Glomerular visceral epithelial cell (primary cell): ENCODE results near the gene PCYOX1L.
A peak's percentile ranks its signal among the peaks of the same experiment; 100 is the strongest.

ENCODE experiments used
- DNase-seq: peaks from one replicate; pipeline ENCODE4 v3.0.0-alpha.2; 2016; ENCODE audit errors: extremely low spot score

PCYOX1L gene

GRCh38 chr5:149337736-149338135 is 20.1 kb upstream of the PCYOX1L start:
- no peak for DNase-seq

GRCh38 chr5:149338364-149338763 is 19.5 kb upstream of the PCYOX1L start:
- no peak for DNase-seq

GRCh38 chr5:149340920-149341319 is 16.9 kb upstream of the PCYOX1L start:
- DNase-seq, result no peak

- DNase-seq, result peak; percentile 44
Measured at GRCh38 chr5:149341876-149342275, 16.0 kb upstream of the PCYOX1L start.

- no peak for DNase-seq
Measured at GRCh38 chr5:149344151-149344550, 13.7 kb upstream of the PCYOX1L start.

GRCh38 chr5:149345147-149345891 is 12.5 kb upstream of the PCYOX1L start, which contains the start of gene GRPEL2:
Gene GRPEL2 (plus strand): TSS chr5:149345499. CDS start chr5:149345540, 41 bp downstream.
- DNase-seq, result peak; percentile 98

- DNase-seq, result peak; percentile 23
Measured at GRCh38 chr5:149345892-149346222, 12.0 kb upstream of the PCYOX1L start.

GRCh38 chr5:149348518-149348917 is 9.3 kb upstream of the PCYOX1L start:
- no peak for DNase-seq

- no peak for DNase-seq
Measured at GRCh38 chr5:149349382-149349781, 8.5 kb upstream of the PCYOX1L start.

- DNase-seq, result no peak
Measured at GRCh38 chr5:149352169-149352568, 5.7 kb upstream of the PCYOX1L start.

GRCh38 chr5:149353911-149354310 is 3.9 kb upstream of the PCYOX1L start:
- no peak for DNase-seq

- no peak for DNase-seq
Measured at GRCh38 chr5:149355688-149356087, 2.2 kb upstream of the PCYOX1L start.

- no peak for DNase-seq
Measured at GRCh38 chr5:149356391-149356790, 1.5 kb upstream of the PCYOX1L start.

GRCh38 chr5:149358294-149358651 is 427 bp downstream of the PCYOX1L start:
- peak; percentile 30 for DNase-seq

- DNase-seq, result no peak
Measured at GRCh38 chr5:149358868-149359495, 1.1 kb downstream of the PCYOX1L start.

GRCh38 chr5:149360272-149360671 is 2.4 kb downstream of the PCYOX1L start:
- no peak for DNase-seq

GRCh38 chr5:149362541-149362940 is 4.7 kb downstream of the PCYOX1L start:
- DNase-seq, result no peak

- DNase-seq, result no peak
Measured at GRCh38 chr5:149363358-149363757, 5.5 kb downstream of the PCYOX1L start.

GRCh38 chr5:149363936-149364335 is 6.1 kb downstream of the PCYOX1L start:
- no peak for DNase-seq

- DNase-seq, result no peak
Measured at GRCh38 chr5:149364719-149365118, 6.9 kb downstream of the PCYOX1L start.

GRCh38 chr5:149365418-149365817 is 7.6 kb downstream of the PCYOX1L start:
- DNase-seq, result no peak

- DNase-seq, result no peak
Measured at GRCh38 chr5:149366169-149366729, 8.4 kb downstream of the PCYOX1L start.

- peak; percentile 79 for DNase-seq
Measured at GRCh38 chr5:149367249-149367971, 9.6 kb downstream of the PCYOX1L start.
